Kidney (tissue), 14 donors: Measurements from ENCODE around the gene SORCS2. TPM values are rescaled to one million over a fixed set of nuclear protein-coding genes. Genes with fewer than 3 reads are reported as not detected.

Source experiments
- DNase-seq, 5 donors: peaks; one replicate each; pipeline ENCODE4 v3.0.0-alpha.2; 2013 to 2020
- FAIRE-seq: peaks from 2 replicates; lab custom pipeline; 2012; peaks lifted over from hg19 to GRCh38; lab: Jason Lieb, UNC
- H3K27ac ChIP-seq, 2 donors: one replicate each; pipeline ENCODE4 v1.7.0; 2013; ENCODE audit warnings: low read depth in 2 of 2, low read length in 2 of 2, inconsistent platforms in 1 of 2
- H3K27me3 ChIP-seq: one replicate; pipeline ENCODE4 v1.7.1; 2013; ENCODE audit warnings: low read length, inconsistent platforms; ENCODE audit not compliant: control insufficient read depth, insufficient read depth
- H3K36me3 ChIP-seq, 3 donors: one replicate each; pipeline versions ENCODE4 v1.7.0 to v1.7.1; 2013; ENCODE audit warnings: low read length in 3 of 3, control low read depth in 1 of 3, inconsistent platforms in 1 of 3; ENCODE audit not compliant: insufficient read depth in 3 of 3, control insufficient read depth in 2 of 3
- H3K4me1 ChIP-seq, 3 donors: one replicate each; pipeline versions ENCODE4 v1.7.0 to v1.7.1; 2013; ENCODE audit warnings: low read length in 3 of 3, inconsistent platforms in 1 of 3, low read depth in 1 of 3; ENCODE audit not compliant: control insufficient read depth in 2 of 3, insufficient read depth in 2 of 3
- H3K4me3 ChIP-seq, 3 donors: one replicate each; pipeline versions ENCODE4 v1.7.0 to v1.8.1; 2013; ENCODE audit warnings: low read length in 3 of 3, control low read depth in 1 of 3, inconsistent platforms in 1 of 3
- H3K9ac ChIP-seq, 3 donors: one replicate each; pipeline versions ENCODE4 v1.7.0 to v1.7.1; 2013; ENCODE audit warnings: low read length in 3 of 3, control low read depth in 1 of 3, inconsistent platforms in 1 of 3
- H3K9me3 ChIP-seq, 3 donors: one replicate each; pipeline versions ENCODE4 v1.7.0 to v1.7.1; 2013; ENCODE audit warnings: low read length in 3 of 3, control low read depth in 1 of 3, inconsistent platforms in 1 of 3; ENCODE audit not compliant: control insufficient read depth in 2 of 3, insufficient read depth in 1 of 3
- CTCF ChIP-seq: IDR thresholded peaks from 3 replicates; pipeline ENCODE4 v1.5.1; 2012; ENCODE audit warnings: mild to moderate bottlenecking, moderate library complexity, borderline replicate concordance; ENCODE audit not compliant: insufficient read depth; ENCODE audit errors: extremely low read depth
- intact Hi-C: fragments of 100-400 bp; cut with DNase I; formaldehyde crosslinking; loops from one replicate; pipeline ENCODE4 v1.11.1; 2022
- polyA plus RNA-seq: library from polyadenylated mRNA; stranded (reverse); fragments of 350-450 nt; fragmentation: Illumina TruSeq; extraction: RNeasy Lipid Tissue Mini Kit (QIAGEN cat#74804); gene quantifications from one replicate; pipeline ENCODE4 v1.2.3, GENCODE V29; 2014; ENCODE audit warnings: low read depth, low replicate concordance; ENCODE audit not compliant: insufficient read depth
- total RNA-seq: library from RNA; stranded (reverse); fragmentation: NEBNext Ultra II Directional; extraction: Animal tissue kit (Norgen Biotek cat#: 25700); gene quantifications from one replicate; pipeline ENCODE4 v1.2.1, GENCODE V29; 2021
- donor health status: control.
- donor health status: control.
- donor health status: control.
- donor health status: control.
- donor health status: control.
- donor health status: DM: yes; HTN: yes; CAD: no.
- donor health status: Normal renal cell carcinoma (clear cell type).

Gene SORCS2
- total and polyA plus RNA-seq, 2 donors from 2014 or later = 6.1 to 9.1 TPM

DNA sequence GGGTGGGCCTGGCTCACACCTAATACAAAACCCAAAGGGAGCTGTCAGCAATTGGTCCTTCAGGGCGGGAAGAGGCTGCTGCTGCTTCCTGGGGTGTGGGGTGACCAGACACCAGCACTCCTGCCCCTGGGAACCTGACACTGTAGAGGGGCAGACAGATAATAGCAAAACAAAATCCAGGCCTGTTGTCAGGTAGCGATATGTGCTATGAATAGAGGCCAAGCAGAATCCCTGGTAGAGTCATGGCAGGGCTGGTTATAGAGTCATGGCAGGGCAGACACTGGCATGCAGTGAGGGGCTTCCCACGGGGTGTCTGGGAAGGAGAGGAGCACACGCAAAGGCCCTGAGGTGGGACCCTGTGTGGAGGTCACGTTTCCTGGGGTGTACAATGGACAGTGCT, 321.9 kb downstream of the SORCS2 start:
- Histone ChIP-seq H3K4me3 (no peak overlapping the region), H3K9ac (no peak overlapping the region), H3K27ac (no peak overlapping the region), H3K4me1 (peaks cover 0 to 3% (median 0%) of the 10 kb centered on the region in 3 donors), H3K36me3 (no peaks in the 10 kb centered on the region), H3K9me3 (no peaks in the 10 kb centered on the region), H3K27me3 (no peaks in the 10 kb centered on the region)
- no peak for DNase-seq
- no peak for FAIRE-seq
- no peak for TF ChIP-seq CTCF
- intact Hi-C loops = no loop called here

- Histone ChIP-seq H3K27me3 (no peaks in the 10 kb centered on the region), H3K4me1 (peaks cover 0 to 3% (median 0%) of the 10 kb centered on the region in 3 donors), H3K36me3 (no peaks in the 10 kb centered on the region), H3K27ac (no peak overlapping the region), H3K9ac (no peak overlapping the region), H3K9me3 (no peaks in the 10 kb centered on the region), H3K4me3 (no peak overlapping the region)
- intact Hi-C loops = no loop called here
- no peak for FAIRE-seq
- no peak for DNase-seq
- no peak for TF ChIP-seq CTCF
Observed at GRCh38 chr4:7514789-7515188, 322.5 kb downstream of the SORCS2 start.

- Histone ChIP-seq H3K4me3 (no peak overlapping the region), H3K36me3 (no peaks in the 10 kb centered on the region), H3K27me3 (no peaks in the 10 kb centered on the region), H3K4me1 (peaks cover 0 to 3% (median 0%) of the 10 kb centered on the region in 3 donors), H3K9me3 (no peaks in the 10 kb centered on the region), H3K27ac (no peak overlapping the region), H3K9ac (no peak overlapping the region)
- no peak for TF ChIP-seq CTCF
- DNase-seq = no peak
- no peak for FAIRE-seq
- intact Hi-C loops = no loop called here
Observed at GRCh38 chr4:7515390-7515902, 323.1 kb downstream of the SORCS2 start.

- H3K9me3 ChIP-seq = no peaks in the 10 kb centered on the region
- peak in 4 of 5 donors; percentile 79 to 89 (median 84) for DNase-seq
- H3K27ac ChIP-seq = no peak overlapping the region
- TF ChIP-seq CTCF = no peak
- H3K36me3 ChIP-seq = no peaks in the 10 kb centered on the region
- H3K4me1 ChIP-seq = peaks cover 0 to 3% (median 0%) of the 10 kb centered on the region in 3 donors
- no peak overlapping the region for H3K4me3 ChIP-seq
- no peak overlapping the region for H3K9ac ChIP-seq
- intact Hi-C loops = no loop called here
- FAIRE-seq = no peak
- no peaks in the 10 kb centered on the region for H3K27me3 ChIP-seq
Observed at GRCh38 chr4:7516096-7516772, 323.9 kb downstream of the SORCS2 start.
